Gastrocnemius medialis (tissue), 4 donors: ENCODE data around the gene RERE. TPM values are rescaled to one million over a fixed set of nuclear protein-coding genes. Genes with fewer than 3 reads are reported as not detected.

Experiments
- ATAC-seq, 2 donors: fragments of 150-250 bp; one replicate each; pipeline ENCODE4 v1.9.1; 2016
- DNase-seq, 2 donors: peaks; one replicate each; pipeline ENCODE4 v3.0.0-alpha.2; 2019
- H3K27ac ChIP-seq, 4 donors: fragments of 200-600 bp; sonication (generic); 1 replicate in 1 of 4; 2 replicates in 3 of 4; pipeline ENCODE4 v1.5.1; 2016 to 2018; ENCODE audit warnings: mild to moderate bottlenecking in 2 of 4, moderate library complexity in 1 of 4
- H3K27me3 ChIP-seq, 3 donors: fragments of 200-600 bp; sonication (generic) in 2 of 3; 1 replicate in 1 of 3; 2 replicates in 2 of 3; pipeline versions ENCODE4 v1.5.1 to v1.6.0; 2016 to 2019; ENCODE audit warnings: mild to moderate bottlenecking in 1 of 3, moderate library complexity in 1 of 3
- H3K36me3 ChIP-seq, 2 donors: fragments of 200-600 bp; sonication (generic) in 1 of 2; one replicate each; pipeline ENCODE4 v1.5.1; 2017 to 2018
- H3K4me1 ChIP-seq, 2 donors: fragments of 200-600 bp; sonication (generic) in 1 of 2; one replicate each; pipeline ENCODE4 v1.5.1; 2016 to 2017; ENCODE audit warnings: mild to moderate bottlenecking in 2 of 2
- H3K4me3 ChIP-seq, 4 donors: fragments of 200-600 bp; sonication (generic) in 3 of 4; 1 replicate in 1 of 4; 2 replicates in 3 of 4; pipeline ENCODE4 v1.5.1; 2016 to 2019; ENCODE audit warnings: mild to moderate bottlenecking in 2 of 4
- H3K9me3 ChIP-seq, 3 donors: fragments of 200-600 bp; sonication (generic) in 2 of 3; 1 replicate in 1 of 3; 2 replicates in 2 of 3; pipeline ENCODE4 v1.5.1; 2016 to 2019
- CTCF ChIP-seq, 5 experiments: fragments of 450-650 bp in 3 of 5; fragments of 200-600 bp in 2 of 5; sonication (generic) in 2 of 5; IDR thresholded peaks in 4 of 5; conservative IDR thresholded peaks in 1 of 5; 1 replicate in 4 of 5; 2 replicates in 1 of 5; pipeline ENCODE4 v1.5.1; 2016 to 2019; ENCODE audit warnings: antibody characterized with exemption in 5 of 5, mild to moderate bottlenecking in 3 of 5, moderate library complexity in 3 of 5
- POLR2A ChIP-seq, 2 donors: fragments of 450-650 bp; IDR thresholded peaks; one replicate each; pipeline ENCODE4 v1.6.1; 2017; ENCODE audit warnings: antibody characterized with exemption in 2 of 2, mild to moderate bottlenecking in 2 of 2, moderate library complexity in 2 of 2
- in situ Hi-C, 4 donors: fragments of 200-750 bp; cut with MboI; loops; one replicate each; pipeline versions ENCODE4 v1.15.0 to v1.8.0; 2017; ENCODE audit warnings: low sequenced_read_pairs in 4 of 4
- intact Hi-C: fragments of 100-400 bp; cut with DNase I; formaldehyde crosslinking; loops from one replicate; pipeline ENCODE4 v1.15.1; 2023; ENCODE audit warnings: low total_unique reads
- total RNA-seq, 4 donors: library from RNA; depleted of rRNA; stranded (reverse); fragments of >200 nt; gene quantifications; one replicate each; pipeline versions ENCODE4 v1.1.0 to v1.2.3, GENCODE V29; 2016

RERE gene
- total RNA-seq, 4 donors from 2014 or later = 60.8 to 106 (median 102) TPM

GRCh38 chr1:8642114-8642513, 175.3 kb downstream of the RERE start:
- Histone ChIP-seq H3K4me1 (peaks cover 47 to 56% of the 10 kb centered on the region in 2 donors), H3K36me3 (no peaks in the 10 kb centered on the region), H3K9me3 (no peaks in the 10 kb centered on the region), H3K27ac (no peak overlapping the region), H3K4me3 (no peak overlapping the region), H3K27me3 (no peaks in the 10 kb centered on the region)
- intact Hi-C loops = no loop called here
- ATAC-seq (no peak), DNase-seq (no peak)
- in situ Hi-C loops = loop anchor here in 1 of 4 donors (10.0 kb wide), 1 partner anchor 53 kb away; no protein-coding TSS in a partner anchor
- TF ChIP-seq CTCF (IDR thresholded peaks at IDR 0.05 in 4 of 5, conservative IDR thresholded peaks at IDR 0.05 in 1 of 5) (no peak), POLR2A (IDR thresholded peaks at IDR 0.05) (no peak)

GRCh38 chr1:8641377-8641997, 176.0 kb downstream of the RERE start:
- peaks cover 44 to 49% of the 10 kb centered on the region in 2 donors for H3K4me1 ChIP-seq
- DNase-seq (no peak), ATAC-seq (no peak)
- no peak overlapping the region for H3K4me3 ChIP-seq
- in situ Hi-C loops = loop anchor here in 1 of 4 donors (10.0 kb wide), 1 partner anchor 53 kb away; no protein-coding TSS in a partner anchor
- H3K27ac ChIP-seq = no peak overlapping the region
- intact Hi-C loops = no loop called here
- no peaks in the 10 kb centered on the region for H3K9me3 ChIP-seq
- H3K36me3 ChIP-seq = no peaks in the 10 kb centered on the region
- H3K27me3 ChIP-seq = no peaks in the 10 kb centered on the region
- TF ChIP-seq POLR2A (IDR thresholded peaks at IDR 0.05) = no peak
- TF ChIP-seq CTCF (IDR thresholded peaks at IDR 0.05 in 4 of 5, conservative IDR thresholded peaks at IDR 0.05 in 1 of 5) = no peak

GRCh38 chr1:8640950-8641349, 176.5 kb downstream of the RERE start:
- TF ChIP-seq POLR2A (IDR thresholded peaks at IDR 0.05) (no peak), CTCF (IDR thresholded peaks at IDR 0.05 in 4 of 5, conservative IDR thresholded peaks at IDR 0.05 in 1 of 5) (no peak)
- no peaks in the 10 kb centered on the region for H3K9me3 ChIP-seq
- in situ Hi-C loops (loop anchor here in 1 of 4 donors (10.0 kb wide), 1 partner anchor 54 kb away; no protein-coding TSS in a partner anchor), intact Hi-C loops (no loop called here)
- no peak for DNase-seq
- no peak for ATAC-seq
- H3K27me3 ChIP-seq = no peaks in the 10 kb centered on the region
- H3K36me3 ChIP-seq = no peaks in the 10 kb centered on the region
- H3K4me3 ChIP-seq = no peak overlapping the region
- H3K27ac ChIP-seq = no peak overlapping the region
- H3K4me1 ChIP-seq = peaks cover 42 to 49% of the 10 kb centered on the region in 2 donors

GRCh38 chr1:8639148-8639547, 178.3 kb downstream of the RERE start:
- no peaks in the 10 kb centered on the region for H3K27me3 ChIP-seq
- no peaks in the 10 kb centered on the region for H3K36me3 ChIP-seq
- intact Hi-C loops = no loop called here
- in situ Hi-C loops = no loop called here
- no peak overlapping the region for H3K4me3 ChIP-seq
- no peak for ATAC-seq
- H3K4me1 ChIP-seq = peaks cover 38 to 42% of the 10 kb centered on the region in 2 donors
- DNase-seq = no peak
- H3K9me3 ChIP-seq = no peaks in the 10 kb centered on the region
- TF ChIP-seq POLR2A (IDR thresholded peaks at IDR 0.05) (no peak), CTCF (IDR thresholded peaks at IDR 0.05 in 4 of 5, conservative IDR thresholded peaks at IDR 0.05 in 1 of 5) (no peak)
- H3K27ac ChIP-seq = peak overlapping the region in 1 of 4 donors; percentile 5
